NOMO-1 treated with dmso at 0.1 percent for 144 hours (cell line): ENCODE results near the gene YOD1.
A peak's percentile ranks its signal among the peaks of the same experiment; 100 is the strongest.
"Not testable (repeated sequence)": the region's sequence is repeated elsewhere in the genome, so short reads cannot be mapped to it uniquely, and the experiment has no call there.

Experiments used
- DNase-seq: peaks from one replicate; lab custom pipeline; 2025; ENCODE audit not compliant: unreplicated experiment; lab: John Stamatoyannopoulos, UW

The YOD1 gene

DNA sequence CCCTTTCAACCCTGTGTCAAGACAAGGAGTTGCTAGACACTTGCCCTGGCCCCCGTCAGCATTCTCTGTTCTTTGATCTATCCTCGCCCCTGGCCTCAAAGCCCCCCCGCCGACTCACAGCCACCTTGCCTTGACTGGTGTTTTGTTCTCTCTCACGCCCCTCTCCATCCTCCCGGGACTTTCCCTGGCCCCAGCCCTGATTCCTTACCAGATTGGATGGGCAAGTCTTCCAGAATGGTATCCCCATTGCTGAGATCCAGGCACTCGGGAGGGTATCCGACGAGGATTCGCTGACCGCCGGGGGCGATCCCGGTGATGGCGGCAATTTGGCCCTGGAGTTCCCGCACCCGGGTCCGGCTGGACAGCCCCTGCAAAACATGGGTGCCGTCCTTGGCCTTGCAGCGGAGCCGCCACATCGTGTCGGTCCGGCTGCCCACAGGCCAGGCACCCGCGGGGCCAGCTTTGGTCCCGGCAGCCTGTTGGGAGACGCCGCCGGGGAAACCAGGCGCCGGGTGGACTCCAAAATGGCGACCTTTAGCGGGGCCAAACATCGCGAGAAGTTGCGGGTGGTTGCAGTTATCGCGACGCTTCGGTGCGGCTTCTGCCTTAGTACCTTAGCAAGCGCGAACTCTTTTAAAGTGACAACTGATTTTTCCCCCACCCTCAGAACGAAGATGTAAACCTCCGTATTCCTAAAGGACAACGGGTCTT lies 373 bp downstream of the YOD1 start:
- peak; percentile 67 for DNase-seq

DNA sequence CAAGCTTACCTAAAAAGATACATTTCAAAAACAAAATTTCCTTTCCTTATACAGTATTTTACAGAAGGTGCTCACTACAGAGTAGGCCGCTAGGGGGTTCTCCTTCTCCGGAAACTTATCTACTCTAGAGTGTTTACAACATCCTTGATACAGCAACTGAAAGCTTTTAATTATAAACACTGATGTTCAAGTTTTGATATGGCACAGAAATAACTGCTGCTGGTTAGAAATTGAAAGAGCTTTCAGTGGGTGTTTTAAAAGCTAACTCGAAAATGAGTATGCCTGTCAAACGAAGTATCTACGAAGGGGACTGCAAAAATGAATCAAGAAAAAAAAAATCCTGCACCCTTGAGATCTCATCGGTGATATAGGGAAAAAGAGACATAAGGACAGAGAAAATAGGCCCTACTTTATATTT lies 1.0 kb downstream of the YOD1 start:
- no peak for DNase-seq

DNA sequence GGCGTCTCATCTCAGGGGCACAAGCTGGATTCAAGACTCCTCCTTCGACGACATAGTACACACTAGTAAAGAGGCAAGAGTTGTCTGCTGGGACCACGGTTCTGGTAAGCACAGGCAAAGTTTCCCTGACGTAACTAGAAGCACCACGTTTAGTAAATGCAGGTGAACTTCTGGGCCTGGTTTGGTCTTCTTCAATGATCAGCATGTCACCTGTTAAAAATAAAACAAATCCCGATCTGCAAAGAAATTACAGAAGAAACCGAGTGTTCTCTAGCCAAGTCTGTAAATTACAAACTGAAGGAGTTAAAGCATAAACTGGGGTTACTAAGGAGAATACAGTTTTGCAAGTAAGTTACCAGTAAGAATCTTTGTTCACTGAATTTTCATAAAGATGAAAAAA lies 1.5 kb downstream of the YOD1 start:
- no peak for DNase-seq

DNA sequence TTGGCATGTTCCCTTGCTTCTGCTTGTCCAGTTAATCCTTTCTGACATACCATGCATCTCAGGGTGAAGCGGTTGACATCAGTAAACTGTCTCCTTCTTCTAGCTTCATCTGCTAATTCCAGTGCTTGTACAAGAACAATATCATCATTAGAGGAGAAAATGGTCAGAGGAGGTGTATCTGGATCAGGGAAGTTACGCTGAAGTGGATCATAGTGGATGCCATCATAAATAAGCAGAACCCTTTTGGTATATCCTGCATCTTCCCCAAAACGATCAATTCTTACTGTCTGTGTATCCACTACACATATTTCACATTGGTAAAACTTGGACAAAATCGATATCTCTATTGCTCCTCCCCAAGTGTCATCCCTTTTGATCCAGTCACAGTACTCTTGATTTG lies 2.0 kb downstream of the YOD1 start:
- DNase-seq, result no peak

DNA sequence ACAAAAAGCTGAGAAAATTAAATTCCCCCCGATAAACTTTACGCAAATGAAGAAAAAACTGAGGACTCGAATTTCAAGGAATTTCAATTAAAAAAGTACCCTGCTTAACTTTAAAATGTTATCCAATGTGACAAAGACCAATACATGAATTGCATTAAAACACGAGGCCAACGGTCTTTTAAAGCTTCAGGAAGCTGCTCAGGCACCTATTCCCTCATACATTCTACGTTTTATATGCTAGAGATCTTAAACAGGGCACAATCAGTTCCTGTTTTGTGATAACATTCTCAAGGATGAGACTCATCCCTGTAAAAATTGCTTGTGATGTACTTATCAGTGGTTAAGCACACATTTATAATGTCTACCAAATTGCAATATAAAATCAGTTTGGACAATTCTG lies 3.0 kb downstream of the YOD1 start:
- no peak for DNase-seq

DNA sequence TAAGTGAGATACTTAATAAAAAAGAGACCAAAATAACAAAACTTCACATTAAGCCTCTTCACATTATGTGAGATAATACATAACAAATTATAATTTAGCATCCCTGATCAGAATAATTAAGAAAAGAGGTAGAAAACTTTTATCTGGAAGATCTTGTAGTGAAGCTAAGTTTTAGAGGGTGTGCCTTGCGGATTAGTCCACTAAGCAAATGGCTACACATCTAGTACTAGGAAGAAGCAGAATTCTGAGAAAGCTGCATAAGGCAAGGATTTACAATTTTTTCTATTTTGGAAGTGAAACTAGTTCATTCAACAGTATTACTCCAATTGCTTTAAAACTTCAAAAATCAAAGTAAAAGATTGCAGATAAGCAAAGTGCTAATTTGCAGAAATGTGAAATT lies 3.5 kb downstream of the YOD1 start:
- no peak for DNase-seq

DNA sequence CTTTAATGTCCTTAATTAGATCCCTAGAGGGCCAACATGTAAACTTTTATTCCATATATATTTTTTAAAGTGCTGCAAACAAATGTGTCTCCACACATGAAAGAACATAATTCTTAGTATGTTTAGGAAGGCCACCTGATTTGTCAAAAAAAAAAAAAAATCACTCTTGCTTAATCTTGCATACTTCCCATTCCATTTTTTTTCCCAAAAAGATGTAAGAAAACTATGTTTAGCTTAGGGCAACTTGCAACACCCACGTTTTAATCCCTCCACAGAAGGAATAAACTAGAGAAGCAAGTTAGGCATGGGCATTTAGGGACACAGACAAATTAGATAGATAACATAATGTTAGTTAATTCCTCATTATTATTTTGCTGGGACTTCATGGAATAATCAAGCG lies 5.6 kb downstream of the YOD1 start:
- no peak for DNase-seq

DNA sequence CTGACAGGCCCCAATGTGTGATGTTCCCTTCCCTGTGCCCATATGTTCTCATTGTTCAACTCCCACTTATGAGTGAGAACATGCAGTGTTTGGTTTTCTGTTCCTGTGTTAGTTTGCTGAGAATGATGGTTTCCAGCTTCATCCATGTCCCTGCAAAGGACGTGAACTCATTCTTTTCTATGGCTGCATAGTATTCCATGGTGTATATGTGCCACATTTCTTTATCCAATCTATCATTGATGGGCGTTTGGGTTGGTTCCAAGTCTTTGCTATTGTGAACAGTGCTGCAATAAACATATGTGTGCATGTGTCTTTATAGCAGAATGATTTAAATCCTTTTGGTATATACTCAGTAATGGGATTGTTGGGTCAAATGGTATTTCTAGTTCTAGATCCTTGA lies 9.6 kb downstream of the YOD1 start:
- DNase-seq, result not testable (repeated sequence)

DNA sequence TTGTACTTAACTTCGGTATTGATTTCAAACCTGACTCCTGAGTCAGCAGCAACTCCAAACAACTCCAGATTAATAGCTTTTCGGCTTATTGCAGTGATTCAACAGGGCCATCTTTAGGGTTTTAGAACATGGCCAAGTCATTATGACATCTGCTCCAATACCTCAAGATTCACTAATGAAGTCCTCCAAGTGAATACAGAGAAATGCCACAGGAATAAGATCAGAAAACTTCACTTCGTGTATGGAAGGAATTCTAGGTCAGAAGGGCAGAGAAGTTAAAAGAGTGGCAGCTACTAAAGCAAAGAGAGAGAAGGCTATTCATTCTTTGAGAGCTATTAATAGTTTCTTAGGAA lies 10.9 kb downstream of the YOD1 start:
- no peak for DNase-seq

DNA sequence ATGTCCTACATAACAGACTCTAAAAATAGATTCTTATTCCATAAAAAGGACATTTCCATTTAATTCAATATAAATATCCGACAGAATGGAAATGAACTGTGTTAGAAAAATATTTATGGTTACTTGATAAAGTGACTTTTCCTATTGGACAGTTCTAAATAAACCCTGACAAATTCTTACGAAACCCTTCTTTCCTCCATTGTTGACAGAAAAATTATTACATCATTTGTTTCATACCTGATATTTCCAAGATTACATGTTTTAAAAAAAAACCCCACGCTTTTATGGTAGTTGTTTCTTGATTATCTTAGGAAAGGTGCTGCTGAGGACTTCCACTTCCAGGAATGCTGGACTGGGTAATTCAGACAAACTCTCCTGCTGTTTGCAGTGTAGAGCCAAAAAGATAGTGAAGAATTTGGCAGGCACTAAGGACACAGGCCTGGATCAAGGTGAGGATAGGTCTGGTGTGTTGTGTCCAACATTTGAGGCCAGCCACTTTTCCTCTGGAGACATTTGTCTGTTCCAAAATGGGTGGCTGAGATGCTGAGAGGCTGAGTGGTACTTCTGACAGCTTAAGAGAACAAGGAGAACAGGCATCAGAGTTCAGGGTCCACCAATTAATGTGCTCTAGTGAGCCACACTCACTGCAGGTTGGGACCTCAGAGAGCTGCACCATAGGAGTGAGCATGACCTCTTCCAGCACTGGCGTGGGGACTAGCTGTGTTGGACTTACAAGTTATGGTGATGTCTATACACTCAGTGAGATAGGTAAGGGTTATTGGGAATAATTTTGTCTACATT lies 11.4 kb downstream of the YOD1 start:
- no peak for DNase-seq

DNA sequence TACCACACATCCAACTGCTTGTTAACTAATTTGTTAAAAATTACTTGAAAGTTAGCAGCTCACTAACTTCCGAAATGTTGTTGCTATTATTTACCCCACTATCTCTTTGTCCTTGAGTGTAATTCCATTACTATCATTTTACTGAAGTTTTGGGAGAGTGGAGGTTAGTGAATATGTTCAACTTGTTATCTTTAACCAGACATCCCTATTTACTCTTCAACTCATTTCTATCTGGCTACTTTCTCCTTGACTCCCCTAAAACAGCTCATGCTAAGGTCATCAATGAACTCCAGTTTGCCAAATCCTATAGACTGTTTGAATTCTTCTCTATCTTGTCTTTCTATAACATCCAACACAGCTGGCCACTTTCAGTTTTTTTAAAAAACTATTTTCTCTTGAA lies 14.1 kb downstream of the YOD1 start:
- DNase-seq, result no peak

DNA sequence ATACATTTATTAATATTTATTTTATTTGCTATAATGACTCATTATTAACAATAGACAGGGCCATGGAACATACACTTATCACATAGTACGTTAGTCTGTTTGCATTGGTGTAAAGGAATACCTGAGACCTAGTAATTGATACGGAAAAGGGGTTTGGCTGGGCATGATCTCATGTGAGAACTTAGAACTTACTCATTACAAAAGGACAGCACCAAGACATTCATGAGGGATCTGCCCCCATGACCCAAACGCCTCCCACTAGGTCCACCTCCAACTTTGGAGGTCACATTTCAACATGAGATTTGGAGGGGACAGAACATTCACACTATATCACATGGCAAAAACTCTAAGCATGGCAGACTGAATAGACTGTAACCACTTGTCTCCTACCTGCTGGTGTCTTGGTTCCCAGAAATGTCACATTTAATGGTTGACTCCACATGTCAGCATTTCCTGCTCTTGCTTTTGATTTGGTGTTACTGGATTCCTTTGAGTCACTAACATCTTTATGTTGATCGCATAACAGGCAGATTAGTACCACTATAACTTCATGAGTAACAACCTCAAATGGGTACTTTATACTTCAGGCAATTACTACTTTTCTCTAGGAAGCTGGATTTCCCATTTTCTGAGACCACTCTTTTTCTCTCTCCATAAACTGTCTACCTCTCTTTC lies 15.0 kb downstream of the YOD1 start:
- no peak for DNase-seq

DNA sequence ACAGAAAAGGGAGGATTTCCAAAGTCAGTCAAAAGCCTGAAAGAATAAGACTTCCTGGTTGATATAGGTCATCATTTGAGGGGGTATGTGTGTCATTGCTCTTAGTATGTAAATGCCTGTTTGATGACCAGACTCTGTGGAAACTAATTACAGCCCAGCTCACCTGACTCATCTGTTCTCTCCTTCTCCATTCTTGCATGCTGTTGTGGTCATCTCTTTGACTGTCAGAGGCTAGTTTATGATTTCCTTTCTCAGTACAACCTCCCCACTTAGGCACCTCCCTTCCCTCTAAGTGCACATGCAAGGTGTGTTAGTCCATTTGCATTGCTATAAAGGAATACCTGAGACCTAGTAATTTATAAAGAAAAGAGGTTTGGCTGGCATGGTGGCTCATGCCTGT lies 16.0 kb downstream of the YOD1 start:
- DNase-seq, result no peak

DNA sequence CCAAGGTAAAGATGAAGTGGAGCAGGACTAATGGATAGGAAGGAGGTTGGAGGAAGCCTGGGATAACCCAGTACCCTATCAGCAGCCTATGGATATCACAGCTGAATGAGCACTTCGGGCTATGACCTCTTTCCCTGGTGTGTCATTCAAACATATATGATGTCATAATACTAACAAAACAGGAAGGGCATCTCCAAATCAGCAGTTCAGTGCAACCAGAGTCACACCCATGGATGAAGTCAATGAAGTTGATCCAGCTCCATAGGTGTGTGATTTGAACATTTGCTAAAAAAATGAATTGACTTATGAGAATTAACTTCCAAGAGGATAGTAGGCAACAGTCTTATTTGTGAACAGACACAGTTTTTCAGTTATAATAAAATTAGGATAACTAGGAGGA lies 16.8 kb downstream of the YOD1 start:
- no peak for DNase-seq

DNA sequence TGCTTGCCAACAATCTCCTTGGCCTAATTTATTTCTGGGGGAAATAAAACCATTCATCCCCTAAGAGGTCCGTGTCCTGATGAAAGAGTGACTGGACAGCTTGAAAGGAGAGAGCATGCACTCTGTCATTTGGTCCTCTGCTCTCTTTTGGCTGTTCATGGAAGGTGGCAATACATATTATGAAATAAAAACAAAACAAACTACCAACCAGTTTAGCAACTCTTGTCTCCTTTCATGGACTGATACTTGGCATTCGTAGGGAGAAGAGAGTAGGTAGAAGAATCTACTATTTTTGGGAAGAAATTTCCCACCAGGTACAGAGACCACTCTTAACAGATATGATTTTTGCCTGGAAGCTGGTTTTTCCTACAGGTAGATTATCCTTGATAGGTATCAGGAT lies 17.7 kb downstream of the YOD1 start:
- DNase-seq, result no peak

DNA sequence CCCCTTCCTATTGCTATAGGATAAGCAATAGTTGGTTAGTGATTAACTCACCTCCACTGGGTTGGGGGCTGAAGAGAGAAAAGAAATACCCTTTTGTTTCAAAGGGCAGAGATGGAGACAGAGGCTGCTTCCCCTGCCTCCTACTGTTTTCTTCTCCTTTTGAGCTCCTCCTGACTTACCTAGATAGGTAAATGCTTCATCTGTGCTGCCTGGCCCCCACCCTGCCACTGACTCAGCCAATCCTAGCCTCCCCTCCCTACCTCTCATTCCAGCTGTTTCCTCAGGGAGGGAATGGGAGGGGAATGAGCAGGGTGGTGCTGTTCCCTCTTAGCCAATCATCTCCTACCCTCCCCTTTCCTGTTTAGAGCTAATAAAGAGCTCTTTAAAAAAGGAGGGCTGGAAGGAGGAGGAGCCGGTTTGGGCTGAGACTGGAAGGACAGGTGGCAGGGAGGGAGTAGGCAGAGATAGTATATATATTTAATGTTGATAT lies 18.4 kb downstream of the YOD1 start, which contains the start of gene C1orf116:
Gene C1orf116, minus strand, starts transcription at position 229 of the 490 bp plus-strand sequence. CDS start 5,158 bp downstream, outside the sequence.
- DNase-seq, result no peak

DNA sequence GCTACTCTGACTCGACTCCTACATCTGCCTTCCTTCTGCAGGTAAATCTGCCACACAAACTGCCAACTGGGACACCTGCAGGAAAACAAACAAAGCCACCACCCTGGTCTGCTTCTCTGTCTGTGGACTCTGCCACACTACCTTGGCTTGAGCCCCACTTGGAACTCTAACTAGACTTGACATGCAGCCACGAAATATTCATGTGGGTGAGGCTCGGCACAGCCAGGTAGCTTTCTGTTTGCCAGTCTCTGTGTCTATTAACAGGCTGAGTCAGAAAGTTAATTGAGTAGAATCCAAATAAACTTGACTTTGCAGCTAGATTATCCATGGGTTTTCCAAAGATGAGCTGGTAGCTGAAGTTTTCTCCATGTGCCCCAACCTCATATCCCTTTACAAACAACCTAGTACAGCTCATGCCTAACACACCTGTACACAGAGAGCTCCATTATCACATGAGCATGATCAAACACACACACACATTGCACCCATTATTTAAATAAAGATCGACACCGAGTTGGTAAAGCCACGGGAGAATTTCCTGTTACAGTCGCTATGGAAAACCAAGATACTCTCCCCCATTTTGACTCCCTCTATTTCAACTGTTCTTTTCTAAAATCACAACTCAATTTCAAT lies 19.3 kb downstream of the YOD1 start:
- no peak for DNase-seq

DNA sequence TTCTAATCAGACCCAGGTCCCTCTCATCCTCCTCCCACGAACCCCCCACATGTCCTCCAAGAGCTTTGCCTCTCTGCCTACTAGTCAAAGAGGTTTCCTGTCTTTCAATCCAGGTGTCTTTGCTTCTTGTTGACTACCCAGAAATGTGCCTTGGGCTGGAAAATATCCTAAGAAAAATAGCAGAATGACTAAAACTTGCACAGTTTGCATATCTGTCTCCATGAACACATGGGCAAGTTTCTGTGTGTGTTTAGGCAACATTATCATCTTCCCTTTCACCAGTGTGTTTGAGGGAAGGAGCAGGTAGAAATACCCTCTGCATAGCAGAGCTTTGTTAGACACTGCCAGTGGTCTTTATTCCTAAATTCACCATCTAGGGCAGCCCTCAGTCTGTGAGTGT lies 20.0 kb downstream of the YOD1 start:
- no peak for DNase-seq

DNA sequence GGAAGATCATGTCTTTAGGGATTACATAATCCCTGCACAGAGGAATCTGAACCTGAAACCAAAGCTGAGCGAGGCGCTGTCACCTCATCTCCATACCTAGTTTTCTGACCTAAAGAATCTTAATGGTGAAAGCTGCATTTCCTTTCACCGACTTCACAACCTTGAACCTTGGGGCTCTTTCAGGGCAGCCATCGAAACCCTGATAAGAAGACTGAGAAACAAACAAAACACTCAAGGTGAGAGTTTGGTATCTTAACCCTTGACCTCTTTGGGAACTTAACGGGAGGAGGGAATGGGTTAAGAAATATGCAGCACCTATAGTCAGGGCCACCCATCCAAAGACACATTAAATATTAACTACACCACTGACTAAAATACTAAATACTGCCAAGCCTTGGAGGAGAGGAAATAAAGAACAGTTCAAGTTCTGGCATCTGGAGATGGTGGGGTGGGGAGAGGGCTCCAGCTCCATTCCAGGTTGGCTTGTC lies 20.4 kb downstream of the YOD1 start:
- no peak for DNase-seq

DNA sequence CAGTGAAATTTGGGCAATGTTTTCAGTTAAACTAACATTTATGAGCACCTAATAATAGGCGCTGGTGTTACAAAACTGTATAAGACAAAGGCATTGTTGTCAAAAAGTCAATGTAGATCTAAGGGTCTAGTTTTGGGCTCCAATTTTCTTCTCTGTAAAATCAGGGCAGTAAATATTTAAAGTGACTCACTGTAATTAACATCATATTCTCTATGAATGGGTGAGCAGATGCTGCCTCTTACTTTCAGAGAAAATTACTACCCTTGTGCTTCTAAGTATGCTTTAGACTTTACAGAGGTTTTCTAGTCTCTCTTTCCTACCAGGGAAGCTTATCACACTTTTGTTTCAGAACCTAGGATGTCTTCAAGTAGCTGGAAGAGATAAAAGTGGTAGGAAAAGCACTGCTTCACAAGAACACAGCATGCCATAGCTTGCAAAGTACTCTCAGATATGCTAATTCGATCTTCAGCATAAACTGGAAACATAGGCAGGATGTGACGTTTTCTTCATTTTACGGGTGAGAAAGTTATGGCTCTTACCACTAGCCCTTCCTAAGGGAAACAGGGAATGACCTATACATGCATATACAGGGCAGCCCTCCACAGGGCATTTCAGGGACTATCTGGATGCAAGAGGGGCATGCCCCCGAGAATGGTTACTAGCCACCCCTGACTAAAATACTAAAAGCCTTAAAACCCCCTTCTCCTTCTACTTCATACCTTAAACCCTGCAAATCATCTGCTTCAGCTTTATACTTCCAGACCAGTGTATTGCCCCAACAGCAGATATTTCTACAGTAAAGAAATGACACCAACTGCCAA lies 21.1 kb downstream of the YOD1 start:
- no peak for DNase-seq
